Neural cell (in vitro differentiated cells): ENCODE results near the gene LZTR1.

Source experiments
- CTCF ChIP-seq: fragments of 450-650 bp; IDR thresholded peaks from 2 replicates; pipeline ENCODE4 v1.5.1; 2014; ENCODE audit warnings: antibody characterized with exemption, mild to moderate bottlenecking, moderate library complexity; ENCODE audit not compliant: poor library complexity, severe bottlenecking
- EP300 ChIP-seq: fragments of 450-650 bp; conservative IDR thresholded peaks from 2 replicates; pipeline ENCODE4 v1.6.1; 2014; ENCODE audit warnings: antibody characterized with exemption, mild to moderate bottlenecking, moderate library complexity; ENCODE audit not compliant: poor library complexity, severe bottlenecking
- RAD21 ChIP-seq: fragments of 450-650 bp; conservative IDR thresholded peaks from 2 replicates; pipeline ENCODE4 v1.6.1; 2014; ENCODE audit warnings: antibody characterized with exemption, mild to moderate bottlenecking, moderate library complexity
- TAF1 ChIP-seq: IDR thresholded peaks from 2 replicates; pipeline ENCODE4 v1.6.1; 2012; ENCODE audit warnings: low read depth

- TF ChIP-seq RAD21 (no peak), CTCF (no peak), TAF1 (no peak), EP300 (no peak)
These were observed 32.8 kb downstream of the LZTR1 start, which contains the start of gene P2RX6 for GRCh38 chr22:21014726-21015465.
